ENCODE results near the gene THAP2.

DNA sequence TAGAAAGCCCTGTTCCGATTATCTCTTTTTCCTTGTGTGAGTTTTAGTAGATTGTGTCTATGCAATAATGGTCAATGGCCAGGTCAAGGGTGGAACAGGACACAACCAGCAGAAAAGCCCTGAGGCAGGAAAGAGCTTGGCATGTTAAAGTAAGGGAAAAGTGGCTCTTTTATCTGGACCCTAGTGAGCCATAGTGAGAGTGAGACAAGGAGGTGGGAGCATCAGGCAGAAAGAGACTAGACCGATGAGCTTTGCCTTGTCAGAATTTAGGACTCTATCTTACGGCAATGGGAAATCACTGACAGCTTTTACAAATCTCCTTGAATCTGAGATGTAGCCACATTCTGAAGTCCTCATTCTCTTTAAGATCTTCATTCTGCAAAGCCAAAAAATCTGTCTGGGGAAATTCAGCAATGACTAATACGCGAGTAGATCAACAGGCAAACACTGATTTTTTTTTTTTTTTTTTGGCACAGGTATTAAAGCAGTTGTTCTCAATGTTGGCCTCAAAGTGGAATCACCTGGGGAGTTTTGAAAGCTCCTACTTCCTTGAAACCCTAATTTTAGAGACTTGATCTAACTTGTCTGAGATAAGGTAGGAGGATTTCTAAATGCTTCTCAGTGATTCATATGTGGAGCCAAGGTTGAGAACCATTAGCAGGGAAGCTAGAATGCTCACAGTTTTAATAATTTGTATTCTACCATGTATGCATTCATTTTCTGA lies 55.7 kb downstream of the THAP2 start:
- TF ChIP-seq POLR2A (IDR thresholded peaks at IDR 0.05; ENCODE audit: low read depth, low read length): no peak
- no peak for TF ChIP-seq FOS (IDR thresholded peaks at IDR 0.05; ENCODE audit: borderline replicate concordance, insufficient read depth, low read length)

Measured in endothelial cell of umbilical vein (primary cell).